ENCODE measurements around the gene MED29.
"Not testable (repeated sequence)": the region's sequence is repeated elsewhere in the genome, so short reads cannot be mapped to it uniquely, and the experiment has no call there.

MED29 gene

GRCh38 chr19:39372047-39372802 is 19.0 kb upstream of the MED29 start:
- DNase-seq: peak; percentile 92

DNA sequence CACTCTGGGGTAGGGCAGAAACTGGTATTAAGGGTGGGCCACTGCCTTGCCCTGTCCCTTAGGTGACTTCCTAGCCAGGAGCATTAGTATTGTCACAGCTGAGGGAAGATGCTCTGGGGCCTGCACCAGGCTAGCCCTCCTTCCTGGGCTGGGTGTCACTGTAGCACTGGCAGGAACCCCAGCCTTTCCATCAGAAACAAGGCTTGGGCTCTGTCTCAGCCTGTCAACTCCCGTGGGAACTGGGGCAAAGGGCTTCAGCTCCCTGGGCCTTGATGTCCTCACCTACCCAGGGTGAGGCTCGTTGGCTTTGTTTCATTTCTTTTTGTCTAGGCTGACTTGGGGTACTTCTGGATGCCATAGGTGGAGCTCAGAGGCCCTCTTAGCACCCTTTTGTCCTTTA is 18.2 kb upstream of the MED29 start:
- DNase-seq: no peak

DNA sequence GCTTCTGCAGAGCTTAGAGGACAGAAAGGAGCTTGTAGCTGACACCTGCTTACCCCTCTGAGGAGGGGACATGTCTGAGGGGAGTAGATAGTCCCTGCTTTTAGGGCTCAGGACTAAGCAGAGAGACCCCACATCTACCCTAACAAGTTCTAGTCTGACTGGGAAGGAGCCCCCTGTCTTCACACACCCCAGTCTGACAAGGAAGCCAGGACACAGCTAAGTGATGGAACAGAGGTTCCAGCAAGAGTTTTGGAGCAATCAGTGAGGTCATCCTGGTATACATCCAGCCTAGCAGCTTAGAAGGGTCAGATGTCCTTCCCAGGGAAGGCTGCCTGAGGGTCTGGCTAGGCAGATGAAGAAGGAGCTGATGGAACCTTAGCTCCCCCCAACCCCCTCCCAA is 15.2 kb upstream of the MED29 start:
- no peak for DNase-seq

GRCh38 chr19:39377373-39378362 is 13.5 kb upstream of the MED29 start:
- DNase-seq: no peak

- DNase-seq: not testable (repeated sequence)
Measured at GRCh38 chr19:39379366-39379765, 11.8 kb upstream of the MED29 start.

- DNase-seq: no peak
Measured at GRCh38 chr19:39379865-39380396, 11.2 kb upstream of the MED29 start.

DNA sequence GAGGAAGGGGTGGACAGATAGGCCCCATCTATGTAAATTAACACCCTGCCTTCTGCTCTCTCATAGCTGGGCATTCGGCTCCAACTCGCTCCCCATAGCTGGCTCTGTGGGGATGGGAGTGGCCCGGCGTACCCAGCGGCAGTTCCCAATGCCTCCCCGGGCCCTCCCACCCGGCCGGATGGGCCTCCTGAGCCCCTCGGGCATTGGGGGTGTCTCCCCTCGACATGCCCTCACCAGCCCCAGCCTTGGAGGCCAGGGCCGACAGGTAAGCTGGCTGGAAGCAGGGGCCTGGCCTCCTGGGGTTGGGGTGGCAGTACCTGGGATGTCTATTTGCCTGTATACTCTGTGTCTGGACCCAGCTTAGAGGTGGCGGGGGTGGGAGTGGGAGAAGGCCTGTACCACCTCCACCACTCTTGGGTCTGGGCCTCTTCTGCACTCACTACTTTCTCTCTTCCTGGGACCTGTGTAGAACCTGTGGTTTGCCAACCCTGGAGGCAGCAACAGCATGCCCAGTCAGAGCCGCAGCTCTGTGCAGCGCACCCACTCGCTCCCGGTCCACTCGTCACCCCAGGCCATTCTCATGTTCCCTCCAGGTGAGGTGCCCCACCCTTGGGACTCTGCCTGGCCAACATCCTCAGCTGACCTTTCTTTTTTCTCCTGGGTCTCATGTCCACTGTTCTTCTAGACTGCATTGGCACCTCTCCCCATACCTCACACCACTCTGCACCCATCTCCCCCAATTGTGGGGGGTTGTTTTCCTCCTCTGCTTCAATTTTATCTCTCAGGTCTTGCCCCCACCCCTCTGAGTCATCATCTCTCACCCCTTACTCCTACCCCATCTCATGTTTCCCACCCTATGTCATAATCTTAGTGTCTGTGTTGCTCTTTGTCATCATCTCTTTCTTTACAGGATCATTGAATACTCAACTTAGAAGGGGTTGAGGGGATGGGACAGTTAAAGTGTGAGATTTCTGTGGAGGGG is 10.4 kb upstream of the MED29 start:
- DNase-seq: no peak

GRCh38 chr19:39381910-39382611 is 9.1 kb upstream of the MED29 start:
- no peak for DNase-seq

DNA sequence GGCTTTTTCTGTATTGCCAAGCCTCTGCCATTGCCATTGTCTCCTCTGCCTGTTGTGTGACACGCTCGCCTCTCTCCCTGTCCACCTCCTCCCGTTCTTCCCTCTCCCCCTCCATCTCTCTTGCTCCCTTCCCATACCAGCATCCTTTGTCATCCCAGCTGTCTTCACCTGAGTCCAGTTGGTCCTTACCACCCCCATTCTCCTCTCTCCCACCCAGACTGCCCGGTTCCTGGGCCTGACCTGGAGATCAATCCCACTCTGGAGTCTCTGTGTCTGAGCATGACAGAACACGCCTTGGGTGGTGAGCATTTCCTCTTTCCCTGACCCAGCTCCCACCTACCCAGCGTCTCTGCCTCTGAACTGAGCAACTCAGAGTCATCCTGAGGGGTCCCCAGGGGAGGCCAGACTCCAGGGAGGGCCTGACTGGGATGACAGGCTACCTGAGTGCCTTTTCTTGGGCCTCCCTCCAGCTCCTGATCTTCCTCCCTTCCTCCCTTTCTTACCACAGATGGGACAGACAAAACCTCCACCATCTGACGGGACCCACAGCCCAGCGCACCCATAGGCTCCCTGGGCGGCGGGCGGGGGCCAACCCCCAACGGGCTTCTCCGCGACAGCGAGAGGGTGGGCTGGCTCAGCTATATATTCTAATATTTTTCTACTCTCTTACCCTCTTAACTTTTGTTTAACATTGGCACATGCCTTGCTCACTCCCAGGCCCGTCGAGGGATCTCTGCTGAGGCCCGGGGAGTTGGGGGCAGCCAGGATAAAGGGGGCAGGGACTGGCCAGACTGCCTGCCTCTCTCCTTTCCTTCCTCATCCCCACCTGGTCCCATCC is 8.0 kb upstream of the MED29 start:
- no peak for DNase-seq

DNA sequence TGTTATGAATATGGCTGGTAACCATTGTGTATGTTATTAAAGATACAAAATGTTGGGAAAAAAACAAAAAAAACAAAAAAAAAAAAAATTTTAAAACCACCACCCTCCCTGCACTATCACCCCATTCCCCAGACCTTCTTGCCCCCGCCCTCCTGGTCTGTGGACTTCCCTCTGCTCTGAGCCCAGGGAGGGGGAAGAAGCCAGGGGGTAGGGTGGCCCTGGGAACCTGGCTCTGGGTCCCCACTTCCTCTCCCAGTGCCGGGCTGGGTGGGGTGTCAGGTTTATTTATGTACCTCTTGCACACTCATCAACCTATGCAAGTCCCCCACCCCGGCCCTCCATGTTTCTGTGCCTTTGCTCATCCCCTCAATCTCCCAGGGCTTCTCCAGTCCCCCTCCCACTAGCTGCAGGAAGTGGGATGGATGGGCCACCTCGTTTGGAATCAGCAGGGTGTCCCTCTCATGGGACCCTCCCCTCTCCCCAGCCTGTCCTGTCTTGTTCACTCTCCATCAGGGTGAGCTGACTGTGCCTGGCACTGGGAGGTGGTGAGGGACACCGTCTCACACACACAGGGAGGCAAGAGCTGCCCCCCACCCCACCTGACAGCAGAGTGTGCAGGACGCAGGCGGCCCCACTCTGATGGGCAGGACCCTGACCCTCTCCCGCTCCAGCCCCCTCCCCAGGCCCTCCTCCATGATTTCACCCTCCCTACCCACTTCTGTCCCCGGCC is 6.2 kb upstream of the MED29 start:
- DNase-seq: no peak

GRCh38 chr19:39385629-39386411 is 5.4 kb upstream of the MED29 start:
- no peak for DNase-seq

DNA sequence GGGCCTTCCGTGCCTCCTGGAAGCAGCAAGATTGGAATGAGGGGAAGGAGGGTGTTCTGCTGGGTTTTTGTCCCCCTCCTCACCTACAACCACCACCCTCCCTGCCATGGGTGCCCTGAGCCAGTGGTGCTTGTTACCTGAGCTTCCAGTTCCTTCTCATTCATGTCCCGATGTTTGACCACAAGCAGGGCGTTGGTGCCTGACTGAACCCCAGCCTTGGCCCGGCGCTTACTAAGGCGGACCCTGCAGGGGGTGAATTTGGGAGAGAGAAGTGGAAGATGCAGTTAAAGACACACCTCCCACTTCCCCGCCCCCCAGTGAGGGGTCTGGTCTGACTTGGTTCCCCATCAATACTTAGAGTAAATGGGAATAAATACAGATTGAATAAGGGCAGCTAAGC is 4.6 kb upstream of the MED29 start:
- no peak for DNase-seq

DNA sequence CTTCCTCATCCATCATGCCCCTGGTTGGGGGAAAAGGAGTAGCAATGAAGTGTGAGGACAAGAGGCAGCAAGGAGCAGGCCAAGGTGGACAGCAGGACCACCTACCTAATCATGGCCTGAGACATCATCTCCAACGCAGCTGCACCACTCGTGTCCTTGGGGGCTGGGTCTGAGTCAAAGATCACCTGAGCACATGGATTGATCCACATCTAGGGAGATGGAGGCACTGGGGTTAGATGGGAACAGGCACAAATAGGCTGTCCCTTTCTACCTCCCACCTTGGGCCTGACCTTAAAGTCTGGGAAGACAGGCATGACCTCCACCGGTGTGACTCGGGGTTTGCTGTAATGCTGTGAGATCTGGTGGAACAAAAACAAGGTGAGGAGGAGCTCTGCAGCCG is 2.5 kb upstream of the MED29 start:
- no peak for DNase-seq

DNA sequence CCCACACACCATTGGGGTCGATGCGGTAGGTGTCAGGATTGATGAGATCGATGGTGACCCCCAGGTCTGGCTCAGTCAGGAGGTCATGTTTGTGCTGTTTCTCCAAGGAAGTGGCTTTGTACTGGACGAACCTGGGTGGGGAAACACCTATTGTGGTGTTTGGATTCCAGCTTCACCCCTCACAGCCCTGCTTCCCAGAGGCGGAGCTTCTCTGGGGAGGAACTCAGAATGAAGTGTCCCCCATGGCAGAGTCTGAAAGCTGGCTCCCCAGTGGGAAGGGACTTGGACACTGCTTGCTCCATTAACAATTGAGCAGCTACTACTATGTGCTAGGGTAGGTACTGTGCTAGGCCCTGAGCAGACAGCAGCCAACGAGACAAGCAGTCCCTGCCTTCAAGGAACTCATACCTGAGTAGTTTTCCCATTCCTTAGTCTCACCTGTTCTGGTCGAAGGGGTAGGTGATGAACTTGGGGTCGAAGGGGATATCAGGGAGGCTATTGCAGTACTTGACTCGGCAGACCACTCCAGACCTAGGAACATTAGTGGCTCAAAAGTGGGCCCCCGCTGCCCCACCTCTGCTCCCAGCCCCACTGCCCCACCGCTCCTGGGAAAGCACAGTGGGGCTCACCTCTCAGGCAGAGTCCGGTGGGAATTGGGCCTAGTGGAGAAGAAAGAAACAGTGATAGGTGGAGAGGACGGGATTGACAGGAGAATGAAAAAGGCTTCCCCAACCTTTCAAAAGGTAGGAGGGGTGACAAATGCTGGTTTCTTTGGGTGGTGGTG is 1.4 kb upstream of the MED29 start:
- DNase-seq: no peak

DNA sequence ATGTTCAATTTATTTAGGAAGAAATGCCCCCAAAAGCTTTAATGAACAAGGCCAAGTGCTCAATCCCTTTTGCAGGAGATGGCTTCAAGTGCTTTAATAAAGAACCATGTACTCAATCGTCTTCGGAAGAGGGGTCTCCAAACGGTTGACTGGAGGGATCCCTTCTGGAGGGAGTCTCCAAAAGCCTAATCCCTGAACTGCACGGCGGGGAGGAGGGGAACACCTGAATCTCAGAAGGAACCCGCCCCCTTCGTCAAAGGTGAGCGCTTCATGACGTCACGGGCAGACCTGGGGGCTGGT is 777 bp upstream of the MED29 start:
- DNase-seq: no peak

- peak; percentile 91 for DNase-seq
Measured at GRCh38 chr19:39397360-39398296, 6.5 kb downstream of the MED29 start.

DNA sequence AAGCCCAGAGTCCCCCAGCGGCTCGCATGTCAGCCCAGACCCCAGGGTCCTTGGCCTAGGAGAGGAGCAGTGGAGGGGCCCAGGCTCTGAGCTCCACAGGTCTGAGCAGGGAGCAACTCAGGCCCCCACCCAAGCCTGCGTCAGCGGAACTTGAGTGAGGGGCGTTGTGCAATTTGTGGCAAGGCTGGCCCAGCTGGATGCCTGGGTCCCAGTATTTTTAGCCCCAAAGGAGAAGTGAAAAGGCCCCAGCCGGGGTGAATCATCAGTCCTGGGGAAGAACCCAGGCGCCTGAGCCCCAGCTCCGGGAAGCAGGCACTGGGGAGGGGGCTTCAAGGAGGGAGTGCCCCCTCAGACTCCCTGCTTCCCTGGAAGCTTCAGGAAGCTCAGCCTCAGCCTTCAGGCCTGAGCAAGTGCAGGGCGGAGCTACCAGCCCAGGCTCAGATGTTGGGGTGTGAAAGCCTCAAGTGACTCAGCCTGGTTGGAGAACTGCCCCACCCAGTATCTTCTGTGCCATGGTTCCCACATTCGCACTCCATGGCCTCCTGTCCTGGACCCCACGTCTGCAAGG is 7.2 kb downstream of the MED29 start:
- no peak for DNase-seq

Data from right hindlimb (tissue), 1 donor.